ENCODE data around the gene PPP1R14B. TPM values are rescaled to one million over a fixed set of nuclear protein-coding genes. Genes with fewer than 3 reads are reported as not detected.
A peak's percentile ranks its signal among the peaks of the same experiment; 100 is the strongest.

PPP1R14B gene
- total RNA-seq, 1 experiment from 2014 or later, result 583 TPM

DNA sequence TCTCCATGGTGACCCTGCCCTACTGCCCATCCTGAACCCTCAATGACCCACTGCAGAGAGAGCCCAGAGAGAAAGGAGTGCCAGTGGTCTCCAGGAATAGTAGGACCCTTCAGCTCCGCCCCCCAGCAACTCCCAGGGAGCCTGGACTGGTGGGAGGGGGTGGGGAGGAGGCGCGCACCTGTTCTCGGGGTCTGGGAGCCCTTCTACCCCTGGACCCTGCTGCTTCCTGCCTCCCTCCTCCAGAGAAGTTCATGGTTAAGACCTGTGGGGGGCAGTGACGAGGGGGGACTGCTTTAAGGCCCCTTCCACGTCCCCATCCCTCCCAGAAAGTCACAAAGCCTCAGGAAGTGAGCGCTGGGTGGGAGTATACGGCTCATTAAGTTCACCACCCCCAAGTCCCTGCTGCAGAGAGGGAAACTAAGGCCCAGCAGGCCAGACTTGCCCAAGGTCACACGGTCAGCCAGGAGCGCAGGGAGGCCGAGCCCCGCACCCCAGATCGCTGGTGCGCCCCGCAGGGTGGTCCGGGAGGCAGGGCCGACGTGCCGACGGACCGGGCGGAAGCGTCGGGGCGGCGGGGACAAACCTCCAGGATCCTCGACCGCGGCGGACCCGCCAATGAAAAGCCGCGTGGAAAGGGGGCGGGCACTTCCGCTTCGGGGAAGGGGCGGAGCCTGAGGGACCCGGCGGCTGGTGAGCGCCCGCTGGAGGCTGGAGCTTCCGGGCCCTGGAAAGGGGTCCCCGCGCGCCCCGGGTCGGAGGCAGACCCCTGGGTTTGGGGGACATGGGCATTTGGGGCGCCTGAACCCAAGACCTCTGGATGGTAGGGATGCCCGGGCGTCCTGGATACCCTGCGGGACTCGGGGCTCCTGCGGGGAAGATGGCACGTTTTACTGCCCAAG is 20.9 kb downstream of the PPP1R14B start, which contains the start of the genes NUDT22 and TRPT1:
Gene NUDT22, plus strand, starts transcription at position 667 of the 899 bp plus-strand sequence. CDS start 379 bp downstream, outside the sequence.
Gene TRPT1, minus strand, starts transcription at position 579 of the 899 bp plus-strand sequence. Its CDS starts 326 bp downstream, at position 253.
- no peaks in the 10 kb centered on the region for H3K9me3 Mint-ChIP-seq (ENCODE audit: unreplicated experiment)
- peaks cover 6% of the 10 kb centered on the region for H3K36me3 Mint-ChIP-seq (ENCODE audit: insufficient read depth, unreplicated experiment)
- BruUV-seq (replicated peaks), result TSS peak; percentile 46
- H3K4me3 Mint-ChIP-seq (ENCODE audit: unreplicated experiment), result peak within 1 kb of the TSS; percentile 80
- DNase-seq (ENCODE audit: unreplicated experiment), result peak; percentile 79
- TF ChIP-seq, protein P1, sequence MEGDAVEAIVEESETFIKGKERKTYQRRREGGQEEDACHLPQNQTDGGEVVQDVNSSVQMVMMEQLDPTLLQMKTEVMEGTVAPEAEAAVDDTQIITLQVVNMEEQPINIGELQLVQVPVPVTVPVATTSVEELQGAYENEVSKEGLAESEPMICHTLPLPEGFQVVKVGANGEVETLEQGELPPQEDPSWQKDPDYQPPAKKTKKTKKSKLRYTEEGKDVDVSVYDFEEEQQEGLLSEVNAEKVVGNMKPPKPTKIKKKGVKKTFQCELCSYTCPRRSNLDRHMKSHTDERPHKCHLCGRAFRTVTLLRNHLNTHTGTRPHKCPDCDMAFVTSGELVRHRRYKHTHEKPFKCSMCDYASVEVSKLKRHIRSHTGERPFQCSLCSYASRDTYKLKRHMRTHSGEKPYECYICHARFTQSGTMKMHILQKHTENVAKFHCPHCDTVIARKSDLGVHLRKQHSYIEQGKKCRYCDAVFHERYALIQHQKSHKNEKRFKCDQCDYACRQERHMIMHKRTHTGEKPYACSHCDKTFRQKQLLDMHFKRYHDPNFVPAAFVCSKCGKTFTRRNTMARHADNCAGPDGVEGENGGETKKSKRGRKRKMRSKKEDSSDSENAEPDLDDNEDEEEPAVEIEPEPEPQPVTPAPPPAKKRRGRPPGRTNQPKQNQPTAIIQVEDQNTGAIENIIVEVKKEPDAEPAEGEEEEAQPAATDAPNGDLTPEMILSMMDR (IDR thresholded peaks at IDR 0.05; ENCODE audit: unreplicated experiment), result peak; percentile 31
- peak within 1 kb of the TSS; percentile 80 for H3K27ac Mint-ChIP-seq (ENCODE audit: low read depth, unreplicated experiment)
- intact Hi-C loops (cut with micrococcal nuclease), result loop anchor here (2.0 kb wide), 1 partner anchor 39 kb away; the partner anchor contains the start of gene STIP1
- POLR2A ChIA-PET, result interaction anchor here (0.9 to 11.9 kb wide), 23 partner anchors 9 to 1499 kb away, joined by 3 to 122 read pairs (median 4); partner anchors contain the start of genes BAD, ESRRA, FKBP2 and HNRNPUL2
- CTCF ChIA-PET, result interaction anchor here (0.8 to 4.7 kb wide), 6 partner anchors 9 to 77 kb away, joined by 3 to 22 read pairs (median 4); no protein-coding TSS in a partner anchor
- no peaks in the 10 kb centered on the region for H3K27me3 Mint-ChIP-seq (ENCODE audit: insufficient read depth, unreplicated experiment)
- peaks cover 8% of the 10 kb centered on the region for H3K4me1 Mint-ChIP-seq (ENCODE audit: insufficient read depth, unreplicated experiment)

DNA sequence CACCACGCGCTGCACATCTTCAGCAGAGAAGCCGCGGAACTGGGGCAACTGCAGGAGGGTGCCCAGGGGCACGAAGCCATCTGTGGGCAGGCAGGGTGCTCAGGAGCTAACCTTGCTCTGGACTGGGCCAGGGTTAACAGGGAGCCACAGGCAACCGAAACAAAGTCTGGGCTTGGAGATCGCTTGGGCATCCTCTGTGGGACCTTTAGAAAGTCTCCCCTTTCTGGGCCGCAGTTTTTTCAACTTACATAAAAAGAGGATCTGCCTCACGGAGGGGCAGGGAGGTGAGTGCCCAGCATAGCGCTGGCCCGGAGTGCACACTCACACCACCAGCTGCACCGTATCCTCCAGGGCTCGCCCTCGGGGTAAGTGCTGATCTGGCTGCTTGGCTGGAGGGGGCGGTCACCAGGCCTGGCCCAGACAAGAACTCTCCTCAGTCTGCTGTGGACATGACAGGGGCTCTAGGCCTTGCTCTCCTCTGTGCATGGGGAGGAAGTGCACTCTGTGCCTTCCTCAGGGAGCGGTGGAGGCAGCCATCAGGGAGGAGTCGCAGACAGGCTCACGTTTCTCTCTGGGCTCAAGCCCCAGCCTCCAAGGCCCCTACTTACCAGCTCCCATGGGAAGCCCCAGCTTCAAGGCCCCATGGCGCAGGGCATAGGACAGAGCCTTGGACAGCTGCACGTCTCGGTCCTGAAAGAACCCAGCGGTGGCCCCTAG is 21.7 kb downstream of the PPP1R14B start:
- DNase-seq (ENCODE audit: unreplicated experiment), result no peak
- peaks cover 6% of the 10 kb centered on the region for H3K36me3 Mint-ChIP-seq (ENCODE audit: insufficient read depth, unreplicated experiment)
- H3K27ac Mint-ChIP-seq (ENCODE audit: low read depth, unreplicated experiment), result no peak overlapping the region
- H3K4me3 Mint-ChIP-seq (ENCODE audit: unreplicated experiment), result peak overlapping the region; percentile 80
- no peaks in the 10 kb centered on the region for H3K9me3 Mint-ChIP-seq (ENCODE audit: unreplicated experiment)
- BruUV-seq (replicated peaks), result no TSS peak
- CTCF ChIA-PET, result interaction anchor here (0.6 to 4.7 kb wide), 5 partner anchors 9 to 132 kb away, joined by 3 to 22 read pairs (median 3); no protein-coding TSS in a partner anchor
- no peaks in the 10 kb centered on the region for H3K27me3 Mint-ChIP-seq (ENCODE audit: insufficient read depth, unreplicated experiment)
- intact Hi-C loops (cut with micrococcal nuclease), result no loop called here
- TF ChIP-seq, protein P1 (IDR thresholded peaks at IDR 0.05; ENCODE audit: unreplicated experiment), result no peak
- H3K4me1 Mint-ChIP-seq (ENCODE audit: insufficient read depth, unreplicated experiment), result peaks cover 8% of the 10 kb centered on the region
- POLR2A ChIA-PET, result interaction anchor here (0.8 to 11.9 kb wide), 7 partner anchors 11 to 93 kb away, joined by 3 to 122 read pairs (median 3); partner anchors contain the start of genes FKBP2, PPP1R14B, PRDX5 and TRMT112

DNA sequence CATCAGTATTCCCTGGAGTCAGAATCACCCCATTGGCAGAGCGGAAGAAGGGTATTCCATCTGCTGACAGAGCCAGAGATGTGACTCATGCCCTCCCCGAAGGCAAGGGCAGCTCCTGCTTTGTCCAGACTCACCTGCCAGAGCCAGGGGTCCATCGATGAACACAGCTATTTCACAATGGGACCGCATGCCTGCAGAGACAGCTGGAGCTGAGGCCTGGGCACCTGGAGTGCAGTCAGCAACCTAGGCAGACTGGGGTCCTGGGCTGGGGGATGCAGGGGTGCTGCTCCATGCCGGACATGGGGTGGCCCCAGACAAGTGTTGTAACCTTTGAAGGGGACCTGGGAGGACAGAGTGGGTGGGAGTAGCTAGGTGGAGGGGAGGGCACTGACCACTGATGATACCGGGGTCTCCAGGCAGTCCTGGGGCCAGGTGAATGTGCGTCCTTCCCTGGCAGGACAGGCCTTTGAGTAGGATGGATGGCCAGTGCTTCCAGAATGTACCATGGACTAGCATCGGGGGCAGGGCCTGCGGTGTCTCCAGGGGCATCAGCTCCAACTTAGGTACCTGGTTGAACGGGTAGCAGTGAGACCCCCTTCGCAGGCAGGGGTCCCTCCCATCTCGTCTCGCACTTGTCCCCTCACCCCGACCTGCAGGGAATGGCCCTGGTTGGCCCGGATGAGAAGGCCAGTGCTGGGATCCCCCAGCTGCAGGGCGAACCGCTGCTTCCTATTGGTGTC is 22.4 kb downstream of the PPP1R14B start:
- H3K36me3 Mint-ChIP-seq (ENCODE audit: insufficient read depth, unreplicated experiment), result peaks cover 7% of the 10 kb centered on the region
- H3K4me1 Mint-ChIP-seq (ENCODE audit: insufficient read depth, unreplicated experiment), result peaks cover 8% of the 10 kb centered on the region
- BruUV-seq (replicated peaks), result no TSS peak
- H3K27ac Mint-ChIP-seq (ENCODE audit: low read depth, unreplicated experiment), result no peak overlapping the region
- intact Hi-C loops (cut with micrococcal nuclease), result no loop called here
- peak overlapping the region; percentile 80 for H3K4me3 Mint-ChIP-seq (ENCODE audit: unreplicated experiment)
- no peaks in the 10 kb centered on the region for H3K9me3 Mint-ChIP-seq (ENCODE audit: unreplicated experiment)
- H3K27me3 Mint-ChIP-seq (ENCODE audit: insufficient read depth, unreplicated experiment), result no peaks in the 10 kb centered on the region
- ChIA-PET CTCF (interaction anchor here (0.6 to 4.7 kb wide), 5 partner anchors 17 to 131 kb away, joined by 3 to 22 read pairs (median 3); no protein-coding TSS in a partner anchor), POLR2A (interaction anchor here (0.5 to 11.9 kb wide), 6 partner anchors 9 to 1434 kb away, joined by 3 to 122 read pairs (median 3); partner anchors contain the start of genes FKBP2, PPP1R14B, PRDX5 and TRMT112)
- peak; percentile 81 for DNase-seq (ENCODE audit: unreplicated experiment)
- TF ChIP-seq, protein P1 (IDR thresholded peaks at IDR 0.05; ENCODE audit: unreplicated experiment), result no peak

Measured in MCF 10A (cell line).